GM12878 (cell line): Measurements from ENCODE around the gene SPA17. TPM values are rescaled to one million over a fixed set of nuclear protein-coding genes. Genes with fewer than 3 reads are reported as not detected.

Source experiments
- ATAC-seq: fragments of 200-7000 bp; cut with Tn5 transposase; 3 replicates; pipeline ENCODE4 v1.9.1; 2020; ENCODE audit warnings: mild to moderate bottlenecking, moderate library complexity
- BruUV-seq: library from RNA; stranded (reverse); fragments of 400-500 nt; replicated peaks from 2 replicates; lab custom pipeline; 2021; lab: Mats Ljungman, UMichigan
- CTCF ChIA-PET: fragments of 300-600 bp; sonication (Branson Sonifier 250); formaldehyde crosslinking; extraction: SDS; loops from one replicate; lab custom pipeline; 2021; ENCODE audit warnings: inconsistent platforms; lab: Yijun Ruan, JAX
- POLR2A ChIA-PET: fragments of 350-600 bp; formaldehyde crosslinking; extraction: SDS; loops from one replicate; lab custom pipeline; 2021; ENCODE audit warnings: inconsistent platforms; lab: Charles Lee
- RAD21 ChIA-PET: fragments of 300-600 bp; sonication (Branson Sonifier 250); formaldehyde crosslinking; loops from one replicate; lab custom pipeline; 2023; ENCODE audit warnings: antibody characterized with exemption; ENCODE audit not compliant: unreplicated experiment; lab: Charles Lee
- SMC1A ChIA-PET: fragments of 300-600 bp; sonication (Branson Sonifier 250); formaldehyde crosslinking; loops from one replicate; lab custom pipeline; 2023; ENCODE audit not compliant: unreplicated experiment, uncharacterized antibody; lab: Charles Lee
- DNase-seq: peaks from one replicate; pipeline ENCODE4 v3.0.0-alpha.2; 2011; ENCODE audit warnings: low read depth, low spot score
- FAIRE-seq: peaks from 3 replicates; lab custom pipeline; 2011; peaks lifted over from hg19 to GRCh38; lab: Jason Lieb, UNC
- H2AFZ ChIP-seq: 2 replicates; pipeline ENCODE4 v1.6.0; 2011; ENCODE audit warnings: low read depth, low read length, control low read depth; ENCODE audit not compliant: control insufficient read depth
- H3K27ac ChIP-seq: 2 replicates; pipeline ENCODE4 v1.5.1; 2011; ENCODE audit warnings: control low read depth; ENCODE audit not compliant: control insufficient read depth, insufficient read depth
- H3K27me3 ChIP-seq, 2 experiments: replicated peaks in 1 of 2; 2 replicates each; pipeline versions ENCODE4 v1.6.0 to v1.6.1; 2011; ENCODE audit warnings: low read length in 1 of 2; ENCODE audit not compliant: control insufficient read depth in 2 of 2, insufficient read depth in 2 of 2
- H3K36me3 ChIP-seq, 2 experiments: 2 replicates each; pipeline ENCODE4 v1.5.1; 2011; ENCODE audit warnings: low read length in 1 of 2; ENCODE audit not compliant: control insufficient read depth in 2 of 2, insufficient read depth in 2 of 2
- H3K4me1 ChIP-seq: 2 replicates; pipeline ENCODE4 v1.6.1; 2011; ENCODE audit warnings: mild to moderate bottlenecking, low read length, moderate library complexity, mixed read lengths; ENCODE audit not compliant: control insufficient read depth, insufficient read depth
- H3K4me2 ChIP-seq: 2 replicates; pipeline ENCODE4 v1.6.0; 2011; ENCODE audit warnings: control low read depth; ENCODE audit not compliant: control insufficient read depth, insufficient read depth
- H3K4me3 ChIP-seq: fragments of 200-600 bp; sonication (generic); 2 replicates; pipeline ENCODE4 v1.5.1; 2016
- H3K79me2 ChIP-seq: 2 replicates; pipeline ENCODE4 v1.6.0; 2011; ENCODE audit warnings: low read length; ENCODE audit not compliant: control insufficient read depth, insufficient read depth
- H3K9ac ChIP-seq: 2 replicates; pipeline ENCODE4 v1.8.0; 2011; ENCODE audit warnings: low read length, control low read depth, mixed read lengths; ENCODE audit not compliant: control insufficient read depth, insufficient read depth
- H3K9me3 ChIP-seq: replicated peaks from 3 replicates; pipeline ENCODE4 v1.5.1; 2011; ENCODE audit warnings: mild to moderate bottlenecking, low read length; ENCODE audit not compliant: control insufficient read depth, insufficient read depth
- H4K20me1 ChIP-seq: 2 replicates; pipeline ENCODE4 v1.6.0; 2011; ENCODE audit not compliant: control insufficient read depth, insufficient read depth
- DPF2 ChIP-seq: fragments of 450-650 bp; IDR thresholded peaks from 2 replicates; pipeline ENCODE4 v1.6.1; 2017; ENCODE audit warnings: mild to moderate bottlenecking
- EZH2 ChIP-seq: IDR thresholded peaks from 2 replicates; pipeline ENCODE4 v1.6.1; 2012; ENCODE audit warnings: low read depth, mild to moderate bottlenecking, control low read depth, inconsistent platforms, low read length, borderline replicate concordance; ENCODE audit not compliant: control insufficient read depth
- HCFC1 ChIP-seq: fragments of 150-350 bp; IDR thresholded peaks from 2 replicates; pipeline ENCODE4 v1.6.1; 2014; ENCODE audit warnings: low read length
- KLF5 ChIP-seq: fragments of 450-650 bp; IDR thresholded peaks from 2 replicates; pipeline ENCODE4 v1.6.1; 2014; ENCODE audit warnings: mild to moderate bottlenecking; ENCODE audit not compliant: partially characterized antibody
- NFYA ChIP-seq: IDR thresholded peaks from 2 replicates; pipeline ENCODE4 v1.6.1; 2011; ENCODE audit warnings: low read depth, mild to moderate bottlenecking, low read length, improper control_type of control experiment, borderline replicate concordance
- RB1 ChIP-seq: fragments of 450-650 bp; formaldehyde crosslinking; IDR thresholded peaks from 2 replicates; pipeline ENCODE4 v1.6.1; 2017; ENCODE audit warnings: mild to moderate bottlenecking, borderline replicate concordance
- RELA ChIP-seq: fragments of 450-650 bp; IDR thresholded peaks from 2 replicates; pipeline ENCODE4 v1.8.0; 2014; ENCODE audit warnings: borderline replicate concordance; ENCODE audit not compliant: partially characterized antibody
- SMARCA5 ChIP-seq: fragments of 450-650 bp; IDR thresholded peaks from 2 replicates; pipeline ENCODE4 v1.6.1; 2017; ENCODE audit warnings: mild to moderate bottlenecking
- STAT1 ChIP-seq: fragments of 450-650 bp; conservative IDR thresholded peaks from 2 replicates; pipeline ENCODE4 v1.6.1; 2014; ENCODE audit warnings: antibody characterized with exemption, mild to moderate bottlenecking
- TARDBP ChIP-seq: IDR thresholded peaks from 2 replicates; pipeline ENCODE4 v1.6.1; 2016; ENCODE audit warnings: borderline replicate concordance
- TCF3 ChIP-seq: IDR thresholded peaks from 2 replicates; pipeline ENCODE4 v1.6.1; 2012; ENCODE audit warnings: low read depth, mild to moderate bottlenecking, low read length, borderline replicate concordance; ENCODE audit not compliant: insufficient read depth
- YBX1 ChIP-seq: fragments of 450-650 bp; IDR thresholded peaks from 2 replicates; pipeline ENCODE4 v1.6.1; 2016; ENCODE audit warnings: antibody characterized with exemption
- WGBS: methylation state at CpG from one replicate; pipeline ENCODE4 v1.1.6; 2016; ENCODE audit warnings: low lambda C conversion rate; ENCODE audit not compliant: insufficient replicate concordance, insufficient coverage; ENCODE audit errors: missing lambda C conversion rate; 5-methylcytosine and 5-hydroxymethylcytosine counted together
- in situ Hi-C: fragments of 300-500 bp; cut with MboI; formaldehyde crosslinking; loops from 9 replicates; pipeline ENCODE4 v1.14.3; 2018; ENCODE audit warnings: mixed read lengths
- intact Hi-C: fragments of 100-400 bp; cut with micrococcal nuclease; formaldehyde crosslinking; loops from one replicate; pipeline ENCODE4 v1.14.2; 2022; ENCODE audit not compliant: unreplicated experiment
- polyA plus RNA-seq, 11 experiments: library from polyadenylated mRNA; depleted of rRNA in 4 of 11; unstranded in 6 of 11; stranded (reverse) in 5 of 11; fragments of >200 nt; fragmentation: Nextera tagmentation in 4 of 11; fragmentation: Illumina TruSeq in 1 of 11; extraction: Ambion mirVana in 4 of 11; extraction: Trizol in 1 of 11; gene quantifications; 1 replicate in 1 of 11; 2 replicates in 10 of 11; pipeline versions ENCODE4 v1.2.1 to v1.2.3, GENCODE V29; 2011 to 2016; ENCODE audit warnings: inconsistent platforms in 2 of 11, missing spikeins in 2 of 11, low read depth in 1 of 11
- total RNA-seq, 4 experiments: library from RNA; depleted of rRNA in 3 of 4; stranded (reverse); fragments of >200 nt in 3 of 4; fragmentation: Illumina TruSeq in 1 of 4; extraction: Trizol in 1 of 4; gene quantifications; 2 replicates each; pipeline versions ENCODE4 v1.2.1 to v1.2.3, GENCODE V29; 2013 to 2021
- TF ChIP-seq, protein P1 (sequence below): fragments of 450-650 bp; IDR thresholded peaks from 2 replicates; pipeline ENCODE4 v1.6.1; 2017; ENCODE audit warnings: mild to moderate bottlenecking, moderate library complexity
- TF ChIP-seq, protein P2 (sequence below), 3 experiments: IDR thresholded peaks in 2 of 3; conservative IDR thresholded peaks in 1 of 3; 2 replicates each; pipeline ENCODE4 v1.5.1; 2011; ENCODE audit warnings: low read depth in 3 of 3, low read length in 3 of 3, mild to moderate bottlenecking in 3 of 3, control low read depth in 2 of 3, moderate library complexity in 2 of 3, inconsistent platforms in 1 of 3, mixed read lengths in 1 of 3; ENCODE audit not compliant: control insufficient read depth in 2 of 3, insufficient read depth in 1 of 3; ENCODE audit errors: extremely low read depth in 1 of 3
- TF ChIP-seq, protein P3 (sequence below): IDR thresholded peaks from 2 replicates; pipeline ENCODE4 v1.6.1; 2011; ENCODE audit warnings: mild to moderate bottlenecking, low read depth, low read length, moderate library complexity; ENCODE audit not compliant: insufficient replicate concordance
- TF ChIP-seq, protein P4 (sequence below): fragments of 450-650 bp; IDR thresholded peaks from 2 replicates; pipeline ENCODE4 v1.6.1; 2017; ENCODE audit warnings: low read depth, mild to moderate bottlenecking, moderate library complexity

SPA17 gene
- total and polyA plus RNA-seq, 10 of the 15 experiments (the other 5 are each of a cell fraction or from before 2014, with no cell fraction given): 2.9 to 13.2 (median 8.5) TPM

DNA sequence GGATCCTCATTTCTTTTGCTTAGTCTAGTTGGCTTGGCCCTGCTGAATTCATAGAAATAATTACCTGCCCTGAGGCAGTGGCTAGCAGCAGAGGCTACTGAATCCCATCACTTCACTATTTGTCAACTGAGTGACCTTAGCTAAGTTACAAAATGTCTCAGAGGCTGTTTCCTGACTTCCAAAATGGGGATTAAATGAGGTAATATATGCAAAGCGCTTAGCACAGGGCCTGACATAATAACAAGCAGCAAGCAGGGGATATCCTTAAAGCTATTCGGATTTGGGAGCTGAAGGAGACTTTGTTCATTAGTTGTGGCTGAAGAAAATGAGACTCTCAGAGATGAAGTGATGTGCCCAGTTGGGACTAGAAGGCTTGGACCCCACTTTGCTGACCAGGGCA lies 68.9 kb downstream of the SPA17 start:
- no TSS peak for BruUV-seq
- ChIA-PET POLR2A (interaction anchor here (0.5 to 1.1 kb wide), 3 partner anchors 17 to 26 kb away, joined by 3 to 5 read pairs (median 4); no protein-coding TSS in a partner anchor), SMC1A (interaction anchor here (0.8 to 4.9 kb wide), 4 partner anchors 18 to 77 kb away, joined by 3 to 32 read pairs (median 6); no protein-coding TSS in a partner anchor), RAD21 (interaction anchor here (1.1 kb wide), 1 partner anchor 36 kb away, joined by 3 read pairs; no protein-coding TSS in a partner anchor), CTCF (interaction anchor here (1.6 to 12.2 kb wide), 4 partner anchors 18 to 98 kb away, joined by 5 to 202 read pairs (median 58); partner anchors contain the start of genes ESAM, SIAE and SPA17)
- Histone ChIP-seq H3K9ac (no peak overlapping the region), H3K9me3 (no peaks in the 10 kb centered on the region), H3K27me3 (peaks cover 0 to 2% of the 10 kb centered on the region in 2 experiments; a peak in 1 of 4 replicates), H3K4me1 (peaks cover 14% of the 10 kb centered on the region), H4K20me1 (no peaks in the 10 kb centered on the region), H3K4me3 (no peak overlapping the region), H3K79me2 (no peaks in the 10 kb centered on the region), H3K27ac (no peak overlapping the region), H3K4me2 (no peak overlapping the region), H3K36me3 (no peaks in the 10 kb centered on the region), H2AFZ (no peak overlapping the region)
- DNase-seq (no peak), ATAC-seq (no peak), FAIRE-seq (no peak)
- intact Hi-C loops: no loop called here
- in situ Hi-C loops: no loop called here
- 26% methylated on average over 2 of the region's 2 CpGs for WGBS
- no peak for TF ChIP-seq YBX1
- TF ChIP-seq, protein P1, sequence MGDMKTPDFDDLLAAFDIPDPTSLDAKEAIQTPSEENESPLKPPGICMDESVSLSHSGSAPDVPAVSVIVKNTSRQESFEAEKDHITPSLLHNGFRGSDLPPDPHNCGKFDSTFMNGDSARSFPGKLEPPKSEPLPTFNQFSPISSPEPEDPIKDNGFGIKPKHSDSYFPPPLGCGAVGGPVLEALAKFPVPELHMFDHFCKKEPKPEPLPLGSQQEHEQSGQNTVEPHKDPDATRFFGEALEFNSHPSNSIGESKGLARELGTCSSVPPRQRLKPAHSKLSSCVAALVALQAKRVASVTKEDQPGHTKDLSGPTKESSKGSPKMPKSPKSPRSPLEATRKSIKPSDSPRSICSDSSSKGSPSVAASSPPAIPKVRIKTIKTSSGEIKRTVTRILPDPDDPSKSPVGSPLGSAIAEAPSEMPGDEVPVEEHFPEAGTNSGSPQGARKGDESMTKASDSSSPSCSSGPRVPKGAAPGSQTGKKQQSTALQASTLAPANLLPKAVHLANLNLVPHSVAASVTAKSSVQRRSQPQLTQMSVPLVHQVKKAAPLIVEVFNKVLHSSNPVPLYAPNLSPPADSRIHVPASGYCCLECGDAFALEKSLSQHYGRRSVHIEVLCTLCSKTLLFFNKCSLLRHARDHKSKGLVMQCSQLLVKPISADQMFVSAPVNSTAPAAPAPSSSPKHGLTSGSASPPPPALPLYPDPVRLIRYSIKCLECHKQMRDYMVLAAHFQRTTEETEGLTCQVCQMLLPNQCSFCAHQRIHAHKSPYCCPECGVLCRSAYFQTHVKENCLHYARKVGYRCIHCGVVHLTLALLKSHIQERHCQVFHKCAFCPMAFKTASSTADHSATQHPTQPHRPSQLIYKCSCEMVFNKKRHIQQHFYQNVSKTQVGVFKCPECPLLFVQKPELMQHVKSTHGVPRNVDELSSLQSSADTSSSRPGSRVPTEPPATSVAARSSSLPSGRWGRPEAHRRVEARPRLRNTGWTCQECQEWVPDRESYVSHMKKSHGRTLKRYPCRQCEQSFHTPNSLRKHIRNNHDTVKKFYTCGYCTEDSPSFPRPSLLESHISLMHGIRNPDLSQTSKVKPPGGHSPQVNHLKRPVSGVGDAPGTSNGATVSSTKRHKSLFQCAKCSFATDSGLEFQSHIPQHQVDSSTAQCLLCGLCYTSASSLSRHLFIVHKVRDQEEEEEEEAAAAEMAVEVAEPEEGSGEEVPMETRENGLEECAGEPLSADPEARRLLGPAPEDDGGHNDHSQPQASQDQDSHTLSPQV: no peak
- TF ChIP-seq EZH2: no peak
- TF ChIP-seq, protein P2, sequence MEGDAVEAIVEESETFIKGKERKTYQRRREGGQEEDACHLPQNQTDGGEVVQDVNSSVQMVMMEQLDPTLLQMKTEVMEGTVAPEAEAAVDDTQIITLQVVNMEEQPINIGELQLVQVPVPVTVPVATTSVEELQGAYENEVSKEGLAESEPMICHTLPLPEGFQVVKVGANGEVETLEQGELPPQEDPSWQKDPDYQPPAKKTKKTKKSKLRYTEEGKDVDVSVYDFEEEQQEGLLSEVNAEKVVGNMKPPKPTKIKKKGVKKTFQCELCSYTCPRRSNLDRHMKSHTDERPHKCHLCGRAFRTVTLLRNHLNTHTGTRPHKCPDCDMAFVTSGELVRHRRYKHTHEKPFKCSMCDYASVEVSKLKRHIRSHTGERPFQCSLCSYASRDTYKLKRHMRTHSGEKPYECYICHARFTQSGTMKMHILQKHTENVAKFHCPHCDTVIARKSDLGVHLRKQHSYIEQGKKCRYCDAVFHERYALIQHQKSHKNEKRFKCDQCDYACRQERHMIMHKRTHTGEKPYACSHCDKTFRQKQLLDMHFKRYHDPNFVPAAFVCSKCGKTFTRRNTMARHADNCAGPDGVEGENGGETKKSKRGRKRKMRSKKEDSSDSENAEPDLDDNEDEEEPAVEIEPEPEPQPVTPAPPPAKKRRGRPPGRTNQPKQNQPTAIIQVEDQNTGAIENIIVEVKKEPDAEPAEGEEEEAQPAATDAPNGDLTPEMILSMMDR (IDR thresholded peaks at IDR 0.05 in 2 of 3, conservative IDR thresholded peaks at IDR 0.05 in 1 of 3; ENCODE audit: control insufficient read depth in 2 of 3, extremely low read depth in 1 of 3, insufficient read depth in 1 of 3, low read depth in 3 of 3, low read length in 3 of 3): no peak
- TF ChIP-seq NFYA: no peak
- no peak for TF ChIP-seq RELA
- TF ChIP-seq DPF2: no peak
- TF ChIP-seq, protein P3, sequence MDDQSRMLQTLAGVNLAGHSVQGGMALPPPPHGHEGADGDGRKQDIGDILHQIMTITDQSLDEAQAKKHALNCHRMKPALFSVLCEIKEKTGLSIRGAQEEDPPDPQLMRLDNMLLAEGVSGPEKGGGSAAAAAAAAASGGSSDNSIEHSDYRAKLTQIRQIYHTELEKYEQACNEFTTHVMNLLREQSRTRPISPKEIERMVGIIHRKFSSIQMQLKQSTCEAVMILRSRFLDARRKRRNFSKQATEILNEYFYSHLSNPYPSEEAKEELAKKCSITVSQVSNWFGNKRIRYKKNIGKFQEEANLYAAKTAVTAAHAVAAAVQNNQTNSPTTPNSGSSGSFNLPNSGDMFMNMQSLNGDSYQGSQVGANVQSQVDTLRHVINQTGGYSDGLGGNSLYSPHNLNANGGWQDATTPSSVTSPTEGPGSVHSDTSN: no peak
- TF ChIP-seq TARDBP: no peak
- TF ChIP-seq TCF3: no peak
- TF ChIP-seq HCFC1: no peak
- TF ChIP-seq SMARCA5: no peak
- TF ChIP-seq, protein P4, sequence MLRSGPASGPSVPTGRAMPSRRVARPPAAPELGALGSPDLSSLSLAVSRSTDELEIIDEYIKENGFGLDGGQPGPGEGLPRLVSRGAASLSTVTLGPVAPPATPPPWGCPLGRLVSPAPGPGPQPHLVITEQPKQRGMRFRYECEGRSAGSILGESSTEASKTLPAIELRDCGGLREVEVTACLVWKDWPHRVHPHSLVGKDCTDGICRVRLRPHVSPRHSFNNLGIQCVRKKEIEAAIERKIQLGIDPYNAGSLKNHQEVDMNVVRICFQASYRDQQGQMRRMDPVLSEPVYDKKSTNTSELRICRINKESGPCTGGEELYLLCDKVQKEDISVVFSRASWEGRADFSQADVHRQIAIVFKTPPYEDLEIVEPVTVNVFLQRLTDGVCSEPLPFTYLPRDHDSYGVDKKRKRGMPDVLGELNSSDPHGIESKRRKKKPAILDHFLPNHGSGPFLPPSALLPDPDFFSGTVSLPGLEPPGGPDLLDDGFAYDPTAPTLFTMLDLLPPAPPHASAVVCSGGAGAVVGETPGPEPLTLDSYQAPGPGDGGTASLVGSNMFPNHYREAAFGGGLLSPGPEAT: no peak
- TF ChIP-seq RB1: no peak
- no peak for TF ChIP-seq STAT1
- TF ChIP-seq KLF5: no peak
